HG03571 (cell line): Measurements from ENCODE around the gene CLEC18C.
"Not testable (repeated sequence)": the region's sequence is repeated elsewhere in the genome, so short reads cannot be mapped to it uniquely, and the experiment has no call there.

Experiments used
- ATAC-seq: cut with Tn5 transposase; IDR thresholded peaks from one replicate; pipeline ENCODE4 v1.9.1; 2021; ENCODE audit not compliant: unreplicated experiment

The CLEC18C gene

GRCh38 chr16:70173212-70173837, at the start of gene CLEC18C:
Gene CLEC18C, plus strand, starts transcription at chr16:70173787. Its CDS starts 492 bp downstream, at chr16:70174279.
- not testable (repeated sequence) for ATAC-seq

- ATAC-seq = not testable (repeated sequence)
Observed at GRCh38 chr16:70123822-70124221, 49.8 kb upstream of the CLEC18C start.

GRCh38 chr16:70126226-70126625, 47.4 kb upstream of the CLEC18C start:
- not testable (repeated sequence) for ATAC-seq

GRCh38 chr16:70127706-70128105, 45.9 kb upstream of the CLEC18C start:
- not testable (repeated sequence) for ATAC-seq

- not testable (repeated sequence) for ATAC-seq
Observed at GRCh38 chr16:70128844-70129243, 44.7 kb upstream of the CLEC18C start.

GRCh38 chr16:70135796-70136195, 37.8 kb upstream of the CLEC18C start:
- not testable (repeated sequence) for ATAC-seq

GRCh38 chr16:70136595-70136994, 37.0 kb upstream of the CLEC18C start:
- ATAC-seq = not testable (repeated sequence)

GRCh38 chr16:70142739-70143138, 30.8 kb upstream of the CLEC18C start:
- ATAC-seq = not testable (repeated sequence)

GRCh38 chr16:70143231-70143895, 30.2 kb upstream of the CLEC18C start:
- not testable (repeated sequence) for ATAC-seq

- not testable (repeated sequence) for ATAC-seq
Observed at GRCh38 chr16:70147853-70148252, 25.7 kb upstream of the CLEC18C start.

- not testable (repeated sequence) for ATAC-seq
Observed at GRCh38 chr16:70148453-70148852, 25.1 kb upstream of the CLEC18C start.

- not testable (repeated sequence) for ATAC-seq
Observed at GRCh38 chr16:70149296-70149695, 24.3 kb upstream of the CLEC18C start.

- no peak for ATAC-seq
Observed at GRCh38 chr16:70151391-70151790, 22.2 kb upstream of the CLEC18C start.

- ATAC-seq = no peak
Observed at GRCh38 chr16:70151941-70152509, 21.6 kb upstream of the CLEC18C start.

GRCh38 chr16:70152578-70153302, 20.8 kb upstream of the CLEC18C start:
- ATAC-seq = no peak

GRCh38 chr16:70154736-70155135, 18.9 kb upstream of the CLEC18C start:
- not testable (repeated sequence) for ATAC-seq

- ATAC-seq = no peak
Observed at GRCh38 chr16:70156207-70156978, 17.2 kb upstream of the CLEC18C start.

- ATAC-seq = no peak
Observed at GRCh38 chr16:70157105-70157476, 16.5 kb upstream of the CLEC18C start.

GRCh38 chr16:70157477-70158260, 15.9 kb upstream of the CLEC18C start:
- no peak for ATAC-seq
